HG03442 (cell line): ENCODE results near the gene MTPN.

Experiments
- ATAC-seq: cut with Tn5 transposase; IDR thresholded peaks from one replicate; pipeline ENCODE4 v1.9.1; 2021; ENCODE audit warnings: mild to moderate bottlenecking, moderate library complexity; ENCODE audit not compliant: unreplicated experiment

The MTPN gene

GRCh38 chr7:135929249-135929648 lies 47.9 kb downstream of the MTPN start:
- no peak for ATAC-seq

DNA sequence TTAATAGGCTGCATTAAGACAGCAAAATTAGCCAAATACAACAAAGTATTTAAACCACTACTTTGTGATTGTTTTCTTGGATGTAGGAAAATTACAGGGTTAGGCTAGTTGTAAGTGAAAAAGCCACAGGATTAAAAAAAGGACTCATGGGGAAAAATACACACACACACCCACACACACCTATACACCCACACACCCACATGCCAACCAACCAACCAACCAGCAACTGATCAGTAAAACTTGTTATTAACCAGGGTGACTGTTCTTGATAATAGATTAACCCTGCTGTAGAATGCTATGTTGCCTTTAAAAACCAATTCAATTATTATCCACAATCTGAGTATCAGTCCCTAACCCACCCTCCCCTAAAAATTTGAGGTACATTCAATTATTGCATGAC lies 49.0 kb downstream of the MTPN start:
- ATAC-seq: no peak

DNA sequence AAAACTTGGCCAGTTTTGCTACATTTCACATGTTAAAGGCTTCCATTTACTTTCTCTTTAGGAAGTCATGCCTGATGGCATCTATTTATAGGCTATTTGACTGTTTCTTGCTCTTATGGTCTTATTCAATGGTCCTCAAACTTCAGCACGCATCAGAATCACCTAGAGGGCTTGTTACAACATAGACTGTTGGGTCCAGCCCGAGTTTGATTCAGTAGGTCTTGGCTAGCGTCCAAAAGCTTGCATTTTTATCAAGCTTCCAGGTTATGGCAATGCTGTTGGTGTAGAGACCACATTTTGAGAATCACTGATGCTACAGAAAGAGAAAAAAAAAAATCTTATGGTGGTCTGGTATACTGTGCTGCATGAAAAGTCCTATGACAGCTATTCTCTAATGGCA lies 51.9 kb downstream of the MTPN start:
- ATAC-seq: no peak

GRCh38 chr7:135924302-135924701 lies 52.9 kb downstream of the MTPN start:
- no peak for ATAC-seq

DNA sequence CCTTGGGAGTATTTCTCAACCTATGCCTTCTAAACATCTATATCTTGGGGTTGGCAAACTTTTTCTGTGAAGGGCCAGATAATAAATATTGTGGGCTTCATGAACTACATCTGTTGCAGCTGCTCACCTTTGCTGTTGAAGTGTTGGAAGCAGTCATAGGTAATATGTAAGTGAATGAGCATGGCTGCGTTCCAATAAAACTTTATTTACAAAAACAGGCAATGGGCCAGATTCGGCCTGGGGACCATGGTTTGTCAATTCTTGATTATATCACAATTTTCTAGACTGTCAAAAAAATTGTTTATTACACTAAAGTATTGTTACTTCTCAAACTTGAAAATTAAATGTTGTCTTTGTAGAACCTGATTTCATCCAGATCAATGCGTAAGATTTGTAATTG lies 54.9 kb downstream of the MTPN start:
- no peak for ATAC-seq

DNA sequence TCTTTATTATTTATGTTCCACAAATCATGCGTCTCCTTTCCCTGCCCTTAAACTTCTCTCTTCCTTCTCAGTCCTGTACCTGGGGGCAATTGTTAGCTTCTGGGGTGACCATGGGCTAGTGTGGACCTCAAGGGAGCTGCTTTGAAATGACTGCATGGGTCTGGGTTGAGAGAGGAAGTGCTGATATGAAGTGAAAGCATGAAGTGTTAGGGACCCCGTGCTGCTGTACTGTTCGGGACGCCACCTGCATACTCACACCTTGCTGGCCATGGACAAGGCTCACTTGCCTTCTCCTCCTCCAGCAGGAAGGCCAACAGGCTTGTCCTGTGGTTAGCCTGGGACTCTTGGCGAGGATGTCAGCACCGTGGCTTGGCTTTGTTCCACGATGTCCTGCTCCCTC lies 56.7 kb downstream of the MTPN start:
- ATAC-seq: no peak

- no peak for ATAC-seq
These were observed 57.9 kb downstream of the MTPN start for GRCh38 chr7:135919071-135919841.

DNA sequence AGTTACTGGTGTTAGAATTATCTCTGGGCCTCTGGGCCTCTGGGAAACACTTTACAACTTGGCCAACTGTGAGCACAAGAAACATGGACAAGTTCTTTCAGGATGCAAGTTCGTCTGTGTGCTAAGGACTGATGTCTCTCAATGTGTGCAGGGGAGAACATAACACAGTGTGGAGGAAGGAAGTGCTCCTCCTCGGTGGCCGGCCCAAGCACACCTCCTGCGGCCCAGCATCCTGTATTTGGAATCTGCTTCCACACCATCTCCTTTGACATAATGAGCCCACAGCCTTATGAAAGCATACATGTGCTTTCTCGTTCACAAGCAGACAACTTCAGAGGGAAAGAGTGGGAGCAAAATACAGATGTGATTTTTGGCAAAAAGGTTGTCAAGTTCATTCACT lies 59.0 kb downstream of the MTPN start:
- ATAC-seq: no peak

- ATAC-seq: no peak
These were observed 59.4 kb downstream of the MTPN start for GRCh38 chr7:135917721-135918120.

- no peak for ATAC-seq
These were observed 62.8 kb downstream of the MTPN start for GRCh38 chr7:135914346-135914745.

DNA sequence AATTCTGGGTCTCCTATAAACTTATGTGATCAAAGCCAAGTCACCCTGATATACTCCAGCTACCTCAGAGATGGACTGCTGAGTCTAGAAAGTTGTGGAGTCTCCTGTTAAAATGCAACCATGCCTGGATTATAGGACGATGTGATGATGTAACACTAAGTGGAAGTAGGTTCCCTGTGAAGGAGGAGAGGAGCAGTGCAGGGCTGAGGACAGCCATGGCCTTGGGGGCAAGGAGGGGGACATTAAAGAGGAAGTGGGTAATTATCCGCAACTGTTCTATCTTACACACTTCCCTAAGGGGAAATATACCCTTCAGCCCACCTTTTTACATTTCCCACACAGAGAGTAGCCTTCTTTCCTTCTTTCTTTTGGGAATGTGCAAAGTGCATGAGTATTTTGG lies 63.8 kb downstream of the MTPN start:
- ATAC-seq: no peak

- no peak for ATAC-seq
These were observed 66.1 kb downstream of the MTPN start for GRCh38 chr7:135911099-135911498.

DNA sequence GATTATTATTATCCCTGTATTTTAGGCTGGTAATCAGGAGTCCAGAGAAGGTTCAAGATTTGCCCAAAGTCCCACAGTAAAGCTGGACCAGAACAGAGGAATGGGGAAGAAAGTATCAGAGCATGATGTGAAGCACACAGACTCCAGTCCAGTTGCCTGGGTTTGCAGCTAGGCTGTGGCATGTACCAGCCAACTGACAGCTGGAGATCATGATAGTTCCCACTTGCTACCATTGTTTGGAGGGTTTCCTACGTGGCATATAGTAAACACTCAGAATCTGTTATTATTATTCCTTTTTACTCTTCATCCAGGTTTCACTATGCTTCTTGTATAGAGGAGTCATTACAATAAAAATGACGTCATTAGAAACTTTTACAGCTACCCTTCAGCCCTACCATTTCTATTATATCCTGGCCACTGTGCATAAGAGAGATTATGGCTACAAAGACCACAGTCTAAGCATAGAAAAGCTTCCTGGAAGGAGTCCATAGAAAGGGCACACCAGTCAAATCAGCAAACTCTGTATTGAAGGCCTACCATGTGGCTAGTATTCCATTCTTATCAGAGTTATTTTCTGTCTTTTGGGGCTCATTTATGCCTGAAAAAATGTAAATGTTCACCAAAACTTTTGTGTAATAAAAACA lies 66.6 kb downstream of the MTPN start:
- no peak for ATAC-seq

GRCh38 chr7:135905858-135906257 lies 71.3 kb downstream of the MTPN start:
- ATAC-seq: no peak

DNA sequence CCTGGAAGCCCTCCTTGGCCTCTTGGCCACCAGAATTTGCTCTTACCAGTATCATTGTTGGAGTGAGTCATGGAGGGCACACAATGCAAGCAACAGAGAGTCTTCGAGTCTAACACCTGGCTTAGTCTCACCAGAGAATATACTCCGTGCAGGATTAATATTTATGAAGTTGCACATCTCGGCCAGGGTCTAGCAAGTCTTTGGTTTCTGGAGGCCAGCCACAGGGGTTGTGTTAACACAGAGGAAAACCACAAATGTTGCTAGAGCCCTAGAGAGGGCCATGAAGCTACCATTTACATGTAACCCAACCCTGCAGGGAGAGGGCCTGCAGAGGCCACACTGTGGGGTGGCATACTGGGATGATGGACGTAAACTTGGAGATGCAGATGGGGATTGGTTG lies 71.8 kb downstream of the MTPN start:
- ATAC-seq: no peak

DNA sequence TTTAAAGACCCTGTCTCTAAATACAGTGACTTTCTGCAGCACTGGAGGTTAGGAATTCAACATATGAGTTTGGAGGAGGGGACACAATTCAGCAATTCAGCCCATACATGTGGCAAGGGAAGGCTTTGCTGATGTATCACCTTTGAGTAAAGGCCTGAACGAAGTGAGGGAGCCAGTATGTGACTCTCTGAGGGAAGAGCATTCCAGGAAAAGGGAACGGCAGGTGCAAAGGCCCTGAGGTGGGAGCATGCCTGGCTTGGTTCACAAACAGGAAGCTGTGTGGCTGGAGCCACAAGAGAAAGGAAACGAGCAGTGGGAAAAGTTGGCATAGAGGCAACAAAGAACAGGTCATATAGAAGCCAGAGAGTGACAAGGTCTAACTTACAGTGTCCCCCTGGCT lies 72.9 kb downstream of the MTPN start:
- ATAC-seq: no peak

DNA sequence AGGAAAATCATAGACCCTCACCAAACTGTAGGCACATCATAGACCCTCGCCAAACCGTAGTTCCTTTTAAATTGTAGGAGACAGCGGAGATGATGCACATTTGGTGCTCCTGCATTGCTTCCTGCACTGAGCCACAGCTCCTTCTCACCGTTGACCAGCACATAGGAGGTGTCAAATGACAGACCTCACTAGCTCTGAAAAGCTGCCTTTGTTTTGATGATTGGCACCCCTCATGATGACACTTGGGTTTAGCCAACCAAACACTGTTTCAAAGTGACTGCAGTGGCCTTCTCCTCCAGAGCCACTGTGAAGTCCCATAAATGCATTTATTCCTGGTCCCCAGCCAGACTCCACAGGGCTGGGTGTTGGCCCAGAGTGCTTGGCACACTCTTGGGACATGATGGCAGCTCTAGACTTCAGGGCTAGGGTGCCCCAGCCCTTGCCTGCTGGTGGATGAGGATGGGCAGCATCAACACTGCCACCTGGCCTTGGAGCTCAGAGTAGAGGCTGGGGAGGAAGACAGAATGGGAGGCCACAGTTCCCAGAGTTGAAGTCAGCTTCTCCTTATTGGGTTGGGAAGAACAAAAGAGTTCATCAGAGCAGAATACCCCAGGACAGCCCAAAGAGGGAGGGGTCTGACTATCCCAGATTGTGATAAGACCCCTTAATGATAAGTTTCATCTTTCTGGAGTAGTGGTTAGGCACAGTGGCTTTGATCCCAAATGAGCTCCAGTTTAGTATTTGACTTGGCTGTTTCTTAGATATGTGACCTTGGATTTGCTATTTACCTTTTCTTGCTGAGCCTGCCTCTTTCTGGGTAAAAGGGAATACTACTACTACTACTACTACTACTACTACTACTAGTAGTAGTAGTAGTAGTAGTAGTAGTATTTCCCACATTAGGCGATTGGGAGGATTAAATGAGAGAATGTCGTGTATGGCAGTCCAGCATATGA lies 75.3 kb downstream of the MTPN start:
- no peak for ATAC-seq

DNA sequence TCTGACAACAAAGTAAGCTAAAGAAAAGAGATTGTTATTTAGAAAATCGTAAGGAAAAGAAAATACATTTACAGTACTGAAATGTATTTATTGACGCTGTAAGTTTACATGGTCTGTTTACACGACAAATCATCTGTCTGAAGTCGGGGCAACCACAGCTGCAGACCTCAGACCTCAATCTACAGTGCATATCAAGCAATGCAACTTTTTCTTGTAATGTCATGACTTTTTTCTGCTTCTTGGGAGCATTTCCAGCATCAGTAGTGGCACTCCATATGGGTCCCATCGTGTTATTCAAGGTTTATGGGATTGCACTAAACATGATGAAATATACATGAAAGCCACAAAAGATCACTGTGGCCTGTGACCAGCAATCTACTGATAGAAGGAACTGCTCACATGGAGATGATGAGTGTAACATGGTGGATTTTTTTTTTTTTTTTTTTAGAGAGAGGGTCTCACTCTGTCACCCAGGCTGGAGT lies 77.1 kb downstream of the MTPN start:
- no peak for ATAC-seq

DNA sequence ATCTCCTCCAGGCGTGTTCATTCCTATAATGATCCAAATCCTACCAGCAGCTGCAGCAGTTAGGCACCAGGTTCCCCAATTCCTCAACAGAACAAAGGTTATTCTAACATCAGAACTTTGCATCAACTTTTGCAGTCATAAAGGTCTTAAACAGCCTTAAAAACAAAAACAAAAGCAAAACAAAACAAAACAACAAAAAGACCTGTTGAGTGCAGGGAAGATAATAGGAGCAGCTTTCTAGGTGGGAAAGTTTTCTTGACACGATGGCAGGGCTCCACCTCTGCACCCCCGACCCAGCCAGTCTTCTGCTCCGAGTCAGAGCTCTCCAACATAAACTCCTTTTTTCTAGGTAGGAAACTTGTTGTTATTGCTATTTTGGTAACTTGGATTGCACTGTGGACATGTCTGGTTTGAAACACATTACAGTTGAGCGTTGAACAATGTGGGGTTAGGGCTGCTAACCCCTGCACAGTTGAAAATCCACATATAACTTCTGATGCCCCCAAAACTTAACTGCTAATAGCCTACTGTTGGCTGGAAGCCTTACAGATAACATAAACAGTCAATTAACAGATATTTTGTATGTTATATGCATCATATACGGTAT lies 77.6 kb downstream of the MTPN start:
- ATAC-seq: no peak

DNA sequence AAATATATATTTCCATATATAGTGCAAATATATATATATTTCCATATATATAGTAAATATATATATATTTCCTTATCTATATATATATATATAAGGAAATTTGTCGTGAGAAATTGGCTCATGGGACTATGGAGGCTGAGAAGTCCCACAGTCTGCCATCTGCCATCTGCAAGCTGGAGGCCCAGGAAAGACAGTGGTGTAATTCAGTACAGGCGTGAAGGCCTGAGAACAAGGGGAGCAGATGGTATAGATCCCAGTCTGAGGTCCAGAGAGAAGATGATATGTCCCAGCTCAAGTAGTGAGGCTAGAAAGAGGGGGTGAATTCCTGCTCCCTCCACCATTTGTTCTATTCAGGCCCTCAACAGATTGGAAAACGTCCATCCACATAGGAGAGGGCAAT lies 78.9 kb downstream of the MTPN start:
- no peak for ATAC-seq

DNA sequence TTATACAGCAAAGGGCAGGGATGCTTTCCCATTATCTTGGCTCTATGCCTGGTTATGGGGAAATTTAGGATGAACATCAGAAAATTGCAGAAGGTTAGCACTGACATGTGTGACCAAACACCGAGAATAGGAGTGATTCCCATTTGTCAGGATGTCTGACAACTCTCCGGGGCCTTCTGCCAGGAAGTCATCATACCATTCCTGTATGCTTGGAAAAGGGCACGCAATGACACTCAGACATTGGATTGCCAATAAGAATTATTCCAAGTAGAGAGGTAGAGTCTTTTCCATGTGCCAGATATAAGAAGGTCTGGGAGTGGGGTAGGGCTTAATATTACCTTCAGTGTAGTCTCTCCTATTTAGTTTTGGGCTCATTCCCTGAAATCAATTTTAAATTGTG lies 82.3 kb downstream of the MTPN start:
- ATAC-seq: no peak
